Chondrocyte (in vitro differentiated cells): ENCODE measurements around the gene UTP25. TPM values are rescaled to one million over a fixed set of nuclear protein-coding genes. Genes with fewer than 3 reads are reported as not detected.

Experiments used
- DNase-seq: peaks from one replicate; pipeline ENCODE4 v3.0.0; 2021; ENCODE audit warnings: mixed read lengths, low spot score
- H3K27ac Mint-ChIP-seq: one replicate; pipeline ENCODE4 v1.8.0; 2021; ENCODE audit warnings: mild to moderate bottlenecking, moderate library complexity, mixed read lengths; ENCODE audit not compliant: unreplicated experiment
- H3K27me3 Mint-ChIP-seq: 2 replicates; pipeline ENCODE4 v1.8.0; 2021; ENCODE audit warnings: low read depth, mixed read lengths
- H3K36me3 Mint-ChIP-seq: 2 replicates; pipeline ENCODE4 v1.8.0; 2021; ENCODE audit warnings: low read depth, mixed read lengths
- H3K4me1 Mint-ChIP-seq: 2 replicates; pipeline ENCODE4 v1.8.0; 2021; ENCODE audit warnings: low read depth, mild to moderate bottlenecking, mixed read lengths
- H3K4me3 Mint-ChIP-seq: one replicate; pipeline ENCODE4 v1.8.0; 2021; ENCODE audit warnings: mild to moderate bottlenecking, moderate library complexity, mixed read lengths; ENCODE audit not compliant: unreplicated experiment
- H3K9me3 Mint-ChIP-seq: 2 replicates; pipeline ENCODE4 v1.8.0; 2021; ENCODE audit warnings: low read depth, mixed read lengths
- CTCF ChIP-seq: fragments of 200-600 bp; sonication (generic); IDR thresholded peaks from 2 replicates; pipeline ENCODE4 v1.5.0; 2021; ENCODE audit warnings: antibody characterized with exemption, mild to moderate bottlenecking, moderate library complexity
- total RNA-seq: library from RNA; stranded (reverse); gene quantifications from 3 replicates; pipeline ENCODE4 v1.2.1, GENCODE V29; 2021

UTP25 gene
- total RNA-seq, 1 donor from 2014 or later = 6.4 TPM

- Mint-ChIP-seq H3K36me3 (no peaks in the 10 kb centered on the region), H3K27me3 (no peaks in the 10 kb centered on the region), H3K4me3 (no peak overlapping the region), H3K9me3 (no peaks in the 10 kb centered on the region), H3K4me1 (peaks cover 42% of the 10 kb centered on the region), H3K27ac (peak overlapping the region; percentile 78)
- no peak for DNase-seq
- TF ChIP-seq CTCF = peak; percentile 77
These were observed 47.7 kb downstream of the UTP25 start for GRCh38 chr1:209875515-209875914.

- no peak for DNase-seq
- no peak for TF ChIP-seq CTCF
- Mint-ChIP-seq H3K27ac (peak overlapping the region; percentile 78), H3K36me3 (no peaks in the 10 kb centered on the region), H3K4me3 (no peak overlapping the region), H3K4me1 (peaks cover 42% of the 10 kb centered on the region), H3K9me3 (no peaks in the 10 kb centered on the region), H3K27me3 (no peaks in the 10 kb centered on the region)
These were observed 48.5 kb downstream of the UTP25 start for GRCh38 chr1:209876078-209876800.

GRCh38 chr1:209877087-209877764, 49.5 kb downstream of the UTP25 start:
- H3K9me3 Mint-ChIP-seq = no peaks in the 10 kb centered on the region
- H3K36me3 Mint-ChIP-seq = no peaks in the 10 kb centered on the region
- H3K4me1 Mint-ChIP-seq = peaks cover 48% of the 10 kb centered on the region
- DNase-seq = no peak
- peak overlapping the region; percentile 15 for H3K27ac Mint-ChIP-seq
- no peak overlapping the region for H3K4me3 Mint-ChIP-seq
- no peak for TF ChIP-seq CTCF
- H3K27me3 Mint-ChIP-seq = no peaks in the 10 kb centered on the region

- DNase-seq = no peak
- TF ChIP-seq CTCF = no peak
- Mint-ChIP-seq H3K27me3 (no peaks in the 10 kb centered on the region), H3K4me3 (no peak overlapping the region), H3K36me3 (no peaks in the 10 kb centered on the region), H3K4me1 (peaks cover 52% of the 10 kb centered on the region), H3K27ac (no peak overlapping the region), H3K9me3 (no peaks in the 10 kb centered on the region)
These were observed 51.2 kb downstream of the UTP25 start for GRCh38 chr1:209878964-209879363.

GRCh38 chr1:209879539-209879938, 51.8 kb downstream of the UTP25 start:
- Mint-ChIP-seq H3K9me3 (no peaks in the 10 kb centered on the region), H3K4me3 (peak overlapping the region; percentile 20), H3K36me3 (no peaks in the 10 kb centered on the region), H3K4me1 (peaks cover 54% of the 10 kb centered on the region), H3K27me3 (no peaks in the 10 kb centered on the region), H3K27ac (peak overlapping the region; percentile 78)
- DNase-seq = no peak
- TF ChIP-seq CTCF = no peak
